GM21717 (cell line): ENCODE results near the gene KRT10.

Experiments used
- ATAC-seq: cut with Tn5 transposase; IDR thresholded peaks from one replicate; pipeline ENCODE4 v1.9.1; 2021; ENCODE audit warnings: mild to moderate bottlenecking, moderate library complexity; ENCODE audit not compliant: unreplicated experiment

Gene KRT10

DNA sequence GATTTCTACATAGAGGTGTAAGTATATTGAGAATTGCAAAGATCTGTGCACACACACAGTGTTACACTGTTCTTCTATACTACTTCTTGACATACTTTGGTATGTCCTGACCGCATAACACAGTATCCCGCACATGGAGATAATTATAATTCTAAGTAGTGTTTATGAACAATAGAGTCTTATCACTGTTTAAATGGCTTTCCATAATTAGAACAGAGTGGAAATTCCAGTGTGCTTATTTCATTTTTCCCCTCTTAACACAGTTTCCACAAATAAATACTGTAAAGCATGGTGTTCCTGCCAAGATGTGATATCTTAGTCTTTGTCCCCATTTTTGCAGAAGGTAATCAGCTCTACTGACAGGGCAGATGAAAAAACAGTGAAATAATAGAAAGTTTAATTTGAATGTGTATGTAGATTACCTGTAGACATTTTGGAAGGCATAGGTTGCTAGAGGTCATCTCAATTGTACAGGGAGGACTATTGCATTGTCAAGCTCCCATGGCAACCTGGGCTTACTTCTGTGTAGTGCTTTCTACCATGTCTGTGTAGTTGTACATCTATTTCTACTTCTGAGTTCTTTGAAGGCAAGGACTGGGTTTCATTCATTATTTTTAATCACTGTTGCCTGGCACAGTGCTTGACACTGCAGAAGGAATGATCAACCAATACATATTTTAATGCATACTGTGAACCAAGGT lies 12.5 kb downstream of the KRT10 start:
- ATAC-seq, result no peak

DNA sequence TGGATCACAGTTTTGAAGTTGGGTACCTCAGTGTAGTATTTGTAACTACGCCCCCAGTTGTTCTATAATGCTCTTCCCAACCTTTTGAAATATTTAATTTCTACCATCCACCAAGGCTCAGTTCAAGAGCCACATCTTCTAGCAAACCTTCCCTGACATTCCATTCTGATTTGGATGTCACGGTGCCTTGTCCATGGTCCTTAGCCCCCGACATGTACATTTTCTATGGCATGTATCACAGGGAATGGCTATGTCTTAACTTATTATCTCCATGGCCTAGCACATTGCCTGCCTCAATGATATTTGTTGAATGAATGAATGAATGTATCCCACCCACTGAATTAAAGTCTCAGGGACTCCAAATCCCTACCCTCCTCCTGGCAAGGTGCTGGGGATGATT lies 16.3 kb downstream of the KRT10 start:
- ATAC-seq, result no peak

DNA sequence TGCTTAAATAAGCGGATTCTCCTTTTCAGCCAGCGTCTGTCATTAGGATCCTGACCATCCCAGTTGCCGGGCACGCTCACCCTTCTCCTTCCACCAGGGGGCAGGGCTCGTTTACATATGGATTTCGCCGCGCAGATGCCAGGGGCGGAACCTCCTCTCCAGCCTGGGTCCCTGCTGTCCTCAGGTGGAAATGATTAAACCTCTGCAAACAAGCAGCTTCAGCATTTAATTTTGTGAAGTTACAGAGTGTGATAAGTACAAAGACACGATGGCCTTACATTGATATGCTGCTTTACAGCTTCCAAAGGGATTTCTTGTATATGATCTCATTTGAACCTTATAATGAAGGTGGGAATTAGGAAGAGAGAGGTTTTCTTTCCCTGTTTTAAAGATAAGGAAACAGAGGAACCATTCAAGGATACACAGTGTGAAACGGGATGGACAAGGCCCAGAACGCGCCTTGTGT lies 18.8 kb downstream of the KRT10 start:
- ATAC-seq, result no peak

- ATAC-seq, result no peak
Measured at GRCh38 chr17:40801157-40801556, 21.3 kb downstream of the KRT10 start.

- no peak for ATAC-seq
Measured at GRCh38 chr17:40800381-40800780, 22.0 kb downstream of the KRT10 start.

DNA sequence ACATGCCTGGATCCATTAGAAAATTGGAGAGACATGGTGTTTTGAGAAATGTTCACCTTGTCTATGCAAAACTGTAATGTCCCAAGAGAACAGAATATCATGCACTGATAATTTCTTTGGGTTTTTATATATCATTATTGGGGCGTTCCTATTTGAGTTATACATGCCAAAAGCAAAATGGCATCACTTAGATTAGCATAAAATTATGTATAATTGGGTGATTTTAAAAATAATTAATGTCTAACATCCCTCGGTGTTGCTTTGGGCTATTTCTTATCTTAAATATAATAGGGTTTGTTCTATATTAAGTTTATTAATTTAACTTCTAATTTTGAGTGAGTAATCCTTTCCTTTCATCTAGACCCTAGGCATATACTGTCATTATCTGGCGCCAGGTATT lies 22.6 kb downstream of the KRT10 start, which contains the start of gene KRT28:
Gene KRT28 (minus strand): TSS at position 101 of the 400 bp plus-strand sequence. CDS start 66 bp downstream, at position 35.
- no peak for ATAC-seq

DNA sequence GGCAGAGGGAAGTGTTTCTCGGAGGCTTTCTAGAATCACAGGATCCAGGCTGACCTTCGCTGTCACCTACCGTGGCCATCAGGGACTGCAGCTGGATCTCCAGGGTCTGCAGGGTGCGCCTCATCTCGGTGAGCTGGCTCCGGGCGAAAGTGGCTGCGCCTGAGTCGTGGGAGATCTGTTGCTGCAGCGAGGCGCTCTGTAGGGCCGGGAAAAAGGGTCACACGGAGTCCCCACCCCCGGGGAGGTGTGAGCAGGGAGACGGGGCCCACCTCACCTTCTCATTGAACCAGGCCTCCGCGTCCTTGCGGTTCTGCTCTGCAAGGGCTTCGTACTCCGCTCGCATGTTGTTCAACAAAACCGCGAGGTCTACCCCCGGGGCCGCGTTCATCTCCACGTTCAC lies 25.6 kb downstream of the KRT10 start:
- ATAC-seq, result no peak

- ATAC-seq, result no peak
Measured at GRCh38 chr17:40795019-40795667, 27.3 kb downstream of the KRT10 start.

DNA sequence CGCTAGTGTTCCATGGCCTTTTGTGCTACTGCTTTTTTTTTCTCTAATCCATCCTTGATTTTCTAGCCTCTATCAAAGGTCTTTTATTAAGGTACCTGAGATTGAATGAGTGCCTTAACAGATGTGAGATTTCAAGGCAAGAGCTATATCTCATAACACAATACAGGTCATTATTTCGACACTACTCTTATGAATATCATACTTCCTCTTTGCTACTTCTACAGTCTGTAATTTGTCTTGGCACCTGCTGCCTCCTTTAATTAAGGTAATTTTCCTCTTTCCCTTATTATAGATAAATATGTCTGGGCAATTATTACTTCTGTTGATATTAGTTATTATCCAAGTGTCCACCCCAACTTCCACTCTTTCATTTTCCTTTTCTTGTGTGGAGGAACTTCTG lies 27.9 kb downstream of the KRT10 start:
- ATAC-seq, result no peak

- no peak for ATAC-seq
Measured at GRCh38 chr17:40793832-40794231, 28.6 kb downstream of the KRT10 start.

DNA sequence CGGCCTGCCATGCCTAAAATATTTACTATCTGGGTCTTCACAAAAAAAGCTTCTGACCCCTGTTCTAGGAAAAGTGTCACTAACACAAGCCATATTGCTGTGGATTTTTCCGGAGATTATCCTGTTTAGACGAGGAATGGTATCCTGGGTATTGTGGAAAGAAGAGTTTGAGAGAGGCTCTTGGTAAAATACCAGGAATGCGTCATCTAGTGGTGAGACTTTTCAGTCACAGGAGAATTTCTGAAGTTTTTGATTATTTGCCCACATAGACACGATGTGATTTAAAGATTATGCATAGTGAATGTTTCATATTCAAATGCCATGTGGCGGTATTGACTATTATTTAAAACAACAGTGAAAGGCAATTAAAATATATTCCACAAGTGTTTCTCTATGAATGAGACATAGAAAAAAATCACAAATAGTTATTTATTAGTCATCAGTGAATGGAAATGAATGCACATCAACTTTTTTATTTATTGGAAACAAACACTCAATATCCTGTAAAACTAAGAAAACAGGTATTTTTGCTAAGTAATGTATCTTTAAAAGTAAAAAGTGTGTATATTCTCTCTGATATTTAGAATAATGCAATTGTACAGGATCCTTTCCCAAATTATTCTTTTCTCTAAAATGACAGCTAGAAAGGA lies 30.5 kb downstream of the KRT10 start:
- no peak for ATAC-seq

- no peak for ATAC-seq
Measured at GRCh38 chr17:40791111-40791510, 31.3 kb downstream of the KRT10 start.

- no peak for ATAC-seq
Measured at GRCh38 chr17:40782450-40782849, 40.0 kb downstream of the KRT10 start, which contains the start of gene KRT27. Gene KRT27, minus strand, starts transcription at chr17:40782550. Its CDS starts 57 bp downstream, at chr17:40782493.

DNA sequence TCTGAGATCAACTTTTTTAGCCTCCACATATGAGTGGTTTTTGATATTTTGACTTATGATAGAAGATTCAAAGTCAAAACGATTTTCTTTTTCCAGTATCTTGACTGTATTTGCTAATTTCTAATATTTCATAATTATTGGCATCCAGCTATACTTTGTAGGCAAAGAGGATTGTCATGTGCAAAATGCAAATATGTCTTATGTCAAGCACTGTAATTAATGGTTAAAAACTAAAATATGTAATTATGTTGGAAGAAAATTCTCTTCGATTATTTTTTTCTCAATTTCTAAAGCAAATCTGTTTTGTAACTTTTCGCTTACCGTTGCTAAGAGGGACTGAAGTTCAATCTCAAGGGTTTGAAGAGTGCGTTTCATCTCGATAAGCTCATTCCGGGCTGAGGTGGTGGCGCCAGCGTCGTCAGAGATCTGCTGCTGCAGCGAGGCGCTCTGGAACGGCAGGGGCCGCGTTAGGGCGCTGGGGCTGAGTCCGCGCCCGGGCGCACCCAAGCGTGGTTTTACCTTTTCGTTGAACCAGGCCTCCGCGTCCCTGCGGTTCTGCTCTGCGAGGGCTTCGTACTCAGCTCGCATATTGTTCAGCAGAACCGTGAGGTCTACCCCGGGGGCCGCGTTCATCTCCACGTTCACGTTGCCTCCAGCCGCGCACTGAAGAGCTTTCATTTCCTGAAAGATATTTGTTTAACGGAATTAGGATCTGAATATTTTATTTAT lies 43.1 kb downstream of the KRT10 start:
- no peak for ATAC-seq

DNA sequence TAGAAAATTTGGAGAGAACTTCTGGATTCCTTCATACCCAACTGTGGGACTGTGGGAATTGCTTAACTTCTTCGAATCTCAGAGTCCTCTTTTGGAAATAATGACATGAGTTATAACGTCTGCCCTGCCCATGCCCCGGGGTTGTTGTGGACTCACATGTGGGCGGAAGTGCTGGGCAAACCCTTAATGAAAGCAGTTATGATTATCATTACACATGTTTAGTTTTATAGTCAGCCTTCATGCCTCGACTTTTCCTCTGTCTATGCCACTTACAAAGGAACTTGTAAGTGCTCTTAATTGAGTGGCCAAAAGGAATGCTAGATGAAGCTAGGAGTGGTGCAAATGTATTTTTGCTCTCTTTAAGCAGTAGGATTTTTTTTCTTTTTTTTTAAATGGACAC lies 44.0 kb downstream of the KRT10 start:
- ATAC-seq, result no peak

- ATAC-seq, result no peak
Measured at GRCh38 chr17:40777971-40778370, 44.4 kb downstream of the KRT10 start.

- no peak for ATAC-seq
Measured at GRCh38 chr17:40777459-40777858, 45.0 kb downstream of the KRT10 start.

DNA sequence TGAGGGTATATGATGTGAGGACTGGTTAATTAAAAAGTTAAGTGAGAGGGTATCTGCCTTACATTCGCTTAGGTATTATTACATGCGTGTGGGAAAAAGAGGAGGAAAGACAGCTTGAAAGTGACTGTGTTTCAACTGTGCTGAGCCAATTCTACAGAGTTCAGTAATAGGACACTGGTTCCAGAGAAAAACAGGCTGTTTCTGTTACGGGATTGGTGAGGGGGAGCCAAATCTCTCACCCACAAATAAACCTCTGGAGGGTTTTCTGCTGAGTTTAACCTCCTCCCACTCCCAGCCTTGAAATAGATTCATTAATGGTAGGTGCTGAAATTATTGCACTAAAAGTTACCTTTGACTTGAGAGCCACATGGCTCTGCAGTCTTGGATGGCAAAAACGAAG lies 46.5 kb downstream of the KRT10 start:
- no peak for ATAC-seq

DNA sequence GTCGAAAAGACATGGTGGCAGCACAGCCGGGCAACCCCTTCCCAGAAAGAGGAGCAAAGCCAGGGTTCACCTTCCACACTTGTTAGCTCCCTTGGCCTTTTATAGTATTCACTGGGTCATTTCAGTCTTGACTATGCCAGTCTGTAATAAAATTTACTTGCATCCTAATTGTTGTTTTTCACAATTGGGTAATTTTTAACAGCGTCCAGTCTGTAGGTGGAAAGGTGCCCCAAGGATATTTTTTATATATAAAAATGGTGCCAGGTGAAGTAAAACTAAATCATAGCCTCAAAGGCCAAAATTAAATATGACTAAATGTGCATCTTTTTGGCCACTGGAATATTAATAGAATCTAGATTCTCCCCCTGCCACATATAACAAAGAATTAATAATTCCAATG lies 50.3 kb downstream of the KRT10 start, which contains the start of gene KRT26:
Gene KRT26 (minus strand): TSS at position 101 of the 400 bp plus-strand sequence. CDS start 88 bp downstream, at position 13.
- ATAC-seq, result no peak
